Esophagus squamous epithelium (tissue), 5 donors: ENCODE measurements around the gene CYSLTR2. TPM values are rescaled to one million over a fixed set of nuclear protein-coding genes. Genes with fewer than 3 reads are reported as not detected.

Experiments used
- DNase-seq: peaks from one replicate; lab custom pipeline; 2025; lab: John Stamatoyannopoulos, UW
- H3K27ac ChIP-seq, 4 donors: fragments of 200-600 bp; sonication (generic); one replicate each; pipeline ENCODE4 v1.5.1; 2016 to 2019; ENCODE audit warnings: mild to moderate bottlenecking in 1 of 4
- H3K27me3 ChIP-seq, 4 donors: fragments of 200-600 bp; sonication (generic); 1 replicate in 3 of 4; 2 replicates in 1 of 4; pipeline versions ENCODE4 v1.5.1 to v1.6.0; 2017 to 2021; ENCODE audit warnings: antibody characterized with exemption in 1 of 4
- H3K36me3 ChIP-seq, 3 donors: fragments of 200-600 bp; sonication (generic); one replicate each; pipeline ENCODE4 v1.5.1; 2016 to 2019
- H3K4me1 ChIP-seq, 3 donors: fragments of 200-600 bp; sonication (generic); one replicate each; pipeline ENCODE4 v1.5.1; 2017 to 2019
- H3K4me3 ChIP-seq, 4 donors: fragments of 200-600 bp; sonication (generic); 1 replicate in 3 of 4; 2 replicates in 1 of 4; pipeline ENCODE4 v1.5.1; 2016 to 2019; ENCODE audit warnings: mild to moderate bottlenecking in 2 of 4, moderate library complexity in 1 of 4
- H3K9me3 ChIP-seq, 3 donors: fragments of 200-600 bp; sonication (generic); one replicate each; pipeline ENCODE4 v1.5.1; 2016 to 2019
- CTCF ChIP-seq, 6 experiments: fragments of 450-650 bp in 4 of 6; fragments of 200-600 bp in 2 of 6; sonication (generic) in 2 of 6; IDR thresholded peaks; one replicate each; pipeline ENCODE4 v1.5.1; 2016 to 2019; ENCODE audit warnings: antibody characterized with exemption in 6 of 6, mild to moderate bottlenecking in 4 of 6, moderate library complexity in 4 of 6
- POLR2A ChIP-seq, 4 donors: fragments of 450-650 bp; IDR thresholded peaks; one replicate each; pipeline ENCODE4 v1.6.1; 2017; ENCODE audit warnings: antibody characterized with exemption in 4 of 4, mild to moderate bottlenecking in 4 of 4, moderate library complexity in 3 of 4
- whole genome bisulfite sequencing, 2 donors: methylation state at CpG; one replicate each; pipeline ENCODE4 v1.1.5; 2018; 5-methylcytosine and 5-hydroxymethylcytosine counted together
- intact Hi-C: fragments of 100-400 bp; cut with DNase I; formaldehyde crosslinking; loops from one replicate; pipeline ENCODE4 v1.15.0; 2022
- total RNA-seq, 4 donors: library from RNA; depleted of rRNA; stranded (reverse); fragments of >200 nt; gene quantifications; one replicate each; pipeline ENCODE4 v1.1.0, GENCODE V29; 2016
- donor health status: DM: yes; HTN: yes; CAD: no.

Gene CYSLTR2
- total RNA-seq, 4 donors from 2014 or later, result 0.04 to 0.94 (median 0.21) TPM

DNA sequence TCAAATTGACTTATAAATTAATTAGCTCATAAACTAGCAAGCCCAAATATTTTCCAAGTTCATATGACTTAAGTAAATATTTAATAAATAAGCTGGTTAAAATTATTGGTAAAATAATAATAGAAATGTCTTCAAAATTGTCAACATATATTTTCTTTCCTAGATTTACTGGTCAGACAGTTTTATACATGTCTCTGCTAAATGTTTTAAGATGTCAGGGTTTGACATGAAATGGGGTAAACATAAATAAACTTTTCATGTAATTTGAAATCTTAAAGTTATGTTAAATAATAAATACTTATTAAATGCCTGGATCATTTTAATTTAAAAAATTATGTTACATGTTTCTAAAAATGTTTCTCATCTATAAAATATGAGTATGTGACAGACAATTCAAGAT, 18.3 kb upstream of the CYSLTR2 start:
- no peak overlapping the region for H3K27ac ChIP-seq
- H3K4me3 ChIP-seq, result no peak overlapping the region
- intact Hi-C loops, result no loop called here
- H3K36me3 ChIP-seq, result no peaks in the 10 kb centered on the region
- H3K9me3 ChIP-seq, result peaks cover 0 to 16% (median 10%) of the 10 kb centered on the region in 3 donors
- H3K4me1 ChIP-seq, result no peaks in the 10 kb centered on the region
- no peak for DNase-seq
- H3K27me3 ChIP-seq, result no peaks in the 10 kb centered on the region
- no peak for TF ChIP-seq CTCF (IDR thresholded peaks at IDR 0.05)
- TF ChIP-seq POLR2A (IDR thresholded peaks at IDR 0.05), result no peak

DNA sequence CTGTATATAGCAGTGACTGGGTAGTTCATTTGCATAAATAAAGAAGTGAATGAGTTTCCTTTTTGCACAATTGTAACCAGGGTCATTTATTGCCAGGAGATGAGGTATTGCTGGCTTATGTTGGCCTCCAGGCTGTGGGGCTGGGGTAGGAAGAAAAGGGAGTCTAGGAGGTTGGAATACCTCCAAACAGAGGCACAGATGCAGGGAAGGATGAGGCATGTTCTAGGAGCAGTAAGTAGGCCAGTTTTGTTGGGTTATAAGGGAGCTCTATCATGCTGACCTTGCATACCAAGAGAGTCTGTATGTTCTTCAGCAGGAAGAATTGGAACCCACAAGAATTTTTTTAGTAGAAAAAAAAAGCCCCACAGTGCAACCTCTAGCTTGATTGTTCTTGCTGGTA, 17.2 kb upstream of the CYSLTR2 start:
- Histone ChIP-seq H3K4me3 (no peak overlapping the region), H3K9me3 (peaks cover 0 to 16% (median 10%) of the 10 kb centered on the region in 3 donors), H3K4me1 (no peaks in the 10 kb centered on the region), H3K36me3 (no peaks in the 10 kb centered on the region), H3K27ac (no peak overlapping the region), H3K27me3 (no peaks in the 10 kb centered on the region)
- no peak for DNase-seq
- intact Hi-C loops, result no loop called here
- no peak for TF ChIP-seq POLR2A (IDR thresholded peaks at IDR 0.05)
- TF ChIP-seq CTCF (IDR thresholded peaks at IDR 0.05), result no peak

DNA sequence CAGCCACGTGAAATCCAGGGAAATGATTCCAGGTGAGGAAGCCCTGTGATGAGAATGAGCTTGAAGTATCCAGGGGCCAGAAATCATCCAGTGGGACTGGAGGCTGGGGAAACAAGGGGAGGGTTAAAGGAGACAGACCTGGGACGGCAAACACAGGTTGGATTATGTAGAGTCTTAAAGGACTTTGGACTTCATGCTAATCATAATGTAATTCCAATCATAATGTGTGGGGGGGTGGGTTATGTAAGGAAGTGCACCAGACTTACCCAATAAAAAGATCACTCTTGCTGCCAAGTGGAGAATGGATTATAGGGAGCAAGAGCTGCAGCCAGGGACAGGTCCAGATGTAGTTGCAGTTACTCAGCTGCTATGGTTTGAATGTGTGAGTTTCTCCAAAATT, 16.1 kb upstream of the CYSLTR2 start:
- H3K27me3 ChIP-seq, result no peaks in the 10 kb centered on the region
- H3K4me3 ChIP-seq, result no peak overlapping the region
- no peak for TF ChIP-seq POLR2A (IDR thresholded peaks at IDR 0.05)
- TF ChIP-seq CTCF (IDR thresholded peaks at IDR 0.05), result no peak
- WGBS, 2 donors, result 59 to 74% methylated on average over 2 of the region's 2 CpGs
- DNase-seq, result no peak
- no peaks in the 10 kb centered on the region for H3K36me3 ChIP-seq
- intact Hi-C loops, result no loop called here
- peaks cover 0 to 16% (median 10%) of the 10 kb centered on the region in 3 donors for H3K9me3 ChIP-seq
- H3K4me1 ChIP-seq, result no peaks in the 10 kb centered on the region
- no peak overlapping the region for H3K27ac ChIP-seq

DNA sequence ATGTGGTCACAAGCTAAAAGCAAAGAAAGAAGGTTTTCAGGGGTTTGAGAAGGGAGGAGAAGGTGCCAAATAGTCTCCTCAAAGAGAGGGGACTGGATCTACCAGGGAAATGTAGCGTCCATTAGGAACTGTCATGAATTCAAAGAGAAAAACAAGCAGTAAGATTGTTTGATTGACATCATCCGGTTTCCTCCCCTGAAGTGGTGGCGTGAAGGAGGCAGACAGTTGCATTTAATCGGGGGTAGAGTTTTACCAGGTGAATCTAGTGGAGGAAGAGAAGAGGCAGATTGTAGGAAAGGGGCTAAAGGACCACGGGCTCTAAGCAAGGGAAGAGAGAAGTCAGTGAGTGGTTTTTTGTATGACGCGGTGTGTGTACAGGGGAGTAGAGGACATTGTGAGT, 13.0 kb upstream of the CYSLTR2 start:
- WGBS, 2 donors, result 75 to 77% methylated on average over 7 of the region's 7 CpGs
- no peaks in the 10 kb centered on the region for H3K4me1 ChIP-seq
- no peak for DNase-seq
- H3K36me3 ChIP-seq, result no peaks in the 10 kb centered on the region
- H3K27me3 ChIP-seq, result no peaks in the 10 kb centered on the region
- no peak for TF ChIP-seq CTCF (IDR thresholded peaks at IDR 0.05)
- no peak for TF ChIP-seq POLR2A (IDR thresholded peaks at IDR 0.05)
- H3K9me3 ChIP-seq, result peaks cover 0 to 10% (median 9%) of the 10 kb centered on the region in 3 donors
- intact Hi-C loops, result no loop called here
- H3K27ac ChIP-seq, result no peak overlapping the region
- no peak overlapping the region for H3K4me3 ChIP-seq

DNA sequence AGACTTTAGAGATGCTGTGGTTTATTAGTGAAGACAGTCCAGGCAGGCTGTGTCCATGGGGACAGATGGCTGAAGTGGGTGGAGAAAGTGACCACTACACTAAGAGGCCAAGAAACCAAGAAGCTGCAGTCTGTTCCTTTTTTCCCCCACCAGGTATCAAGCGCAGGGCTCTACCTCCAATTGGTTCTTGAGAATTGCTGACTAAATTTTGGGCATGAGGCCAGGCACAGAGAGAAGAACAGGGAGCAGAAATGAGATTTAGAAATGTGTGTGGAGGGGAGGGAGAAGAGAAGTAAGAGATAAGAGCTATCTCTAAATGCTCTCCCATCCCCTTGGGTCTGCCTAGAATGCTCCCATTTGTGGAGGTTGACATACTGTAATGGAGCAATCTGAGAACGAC, 12.3 kb upstream of the CYSLTR2 start:
- Histone ChIP-seq H3K4me3 (no peak overlapping the region), H3K27ac (no peak overlapping the region), H3K36me3 (no peaks in the 10 kb centered on the region), H3K27me3 (no peaks in the 10 kb centered on the region), H3K9me3 (peaks cover 0 to 7% (median 5%) of the 10 kb centered on the region in 3 donors), H3K4me1 (no peaks in the 10 kb centered on the region)
- DNase-seq, result no peak
- no peak for TF ChIP-seq CTCF (IDR thresholded peaks at IDR 0.05)
- intact Hi-C loops, result no loop called here
- 80 to 81% methylated on average over 2 of the region's 2 CpGs for WGBS, 2 donors
